HEK293 (cell line): ENCODE data around the gene DYNLRB1.
"Not testable (repeated sequence)": the region's sequence is repeated elsewhere in the genome, so short reads cannot be mapped to it uniquely, and the experiment has no call there.

Experiments
- CTCF ChIA-PET: fragments of 350-600 bp; formaldehyde crosslinking; extraction: SDS; loops from one replicate; lab custom pipeline; 2021; ENCODE audit warnings: antibody characterized with exemption; lab: Yijun Ruan, JAX
- POLR2A ChIA-PET: fragments of 300-600 bp; formaldehyde crosslinking; extraction: SDS; loops from one replicate; lab custom pipeline; 2020; ENCODE audit warnings: antibody characterized with exemption, inconsistent platforms; lab: Yijun Ruan, JAX
- H3K27ac ChIP-seq: fragments of 200-500 bp; sonication (Bioruptor generic); 2 replicates; pipeline ENCODE4 v1.5.1; 2014; ENCODE audit warnings: low read depth, low read length, control low read depth, inconsistent platforms; ENCODE audit errors: extremely low read depth
- H3K36me3 ChIP-seq, 2 experiments: fragments of 200-500 bp in 1 of 2; sonication (Bioruptor generic) in 1 of 2; 1 replicate in 1 of 2; 2 replicates in 1 of 2; pipeline ENCODE4 v1.5.1; 2014 to 2017; ENCODE audit warnings: inconsistent platforms in 2 of 2, low read length in 2 of 2; ENCODE audit not compliant: control insufficient read depth in 2 of 2, insufficient read depth in 1 of 2
- H3K4me1 ChIP-seq: fragments of 200-500 bp; sonication (Bioruptor generic); 2 replicates; pipeline ENCODE4 v1.5.1; 2014; ENCODE audit warnings: mild to moderate bottlenecking, low read length, inconsistent platforms; ENCODE audit not compliant: control insufficient read depth, insufficient read depth
- H3K4me3 ChIP-seq: 2 replicates; pipeline ENCODE4 v1.5.1; 2011; ENCODE audit warnings: low read depth, mild to moderate bottlenecking, control low read depth, low read length, moderate library complexity
- H3K9me3 ChIP-seq: fragments of 200-500 bp; sonication (Bioruptor generic); 2 replicates; pipeline ENCODE4 v1.5.1; 2014; ENCODE audit warnings: low read depth, low read length, inconsistent platforms; ENCODE audit not compliant: control insufficient read depth, insufficient read depth
- IKZF3 ChIP-seq: fragments of 450-650 bp; IDR thresholded peaks from 2 replicates; pipeline ENCODE4 v1.5.0; 2018; ENCODE audit warnings: missing biosample characterization, mild to moderate bottlenecking, missing genetic modification characterization, moderate library complexity
- KLF10 ChIP-seq: fragments of 450-650 bp; IDR thresholded peaks from 2 replicates; pipeline ENCODE4 v1.5.1; 2018; ENCODE audit warnings: missing biosample characterization, mild to moderate bottlenecking, missing genetic modification characterization
- KLF16 ChIP-seq: fragments of 450-650 bp; formaldehyde crosslinking; IDR thresholded peaks from 2 replicates; pipeline ENCODE4 v1.5.1; 2017; ENCODE audit warnings: missing biosample characterization, missing genetic modification characterization
- OSR2 ChIP-seq: fragments of 450-650 bp; formaldehyde crosslinking; IDR thresholded peaks from 2 replicates; pipeline ENCODE4 v1.5.1; 2016; ENCODE audit warnings: missing biosample characterization, missing genetic modification characterization
- SP7 ChIP-seq: fragments of 450-650 bp; formaldehyde crosslinking; IDR thresholded peaks from 2 replicates; pipeline ENCODE4 v1.5.1; 2016; ENCODE audit warnings: missing biosample characterization, missing genetic modification characterization
- WT1 ChIP-seq: fragments of 450-650 bp; formaldehyde crosslinking; IDR thresholded peaks from 2 replicates; pipeline ENCODE4 v1.5.1; 2016; ENCODE audit warnings: missing biosample characterization, missing genetic modification characterization
- YY2 ChIP-seq: fragments of 450-650 bp; formaldehyde crosslinking; IDR thresholded peaks from 2 replicates; pipeline ENCODE4 v1.5.1; 2016; ENCODE audit warnings: missing biosample characterization, missing genetic modification characterization
- ZBTB6 ChIP-seq: fragments of 450-650 bp; formaldehyde crosslinking; IDR thresholded peaks from 2 replicates; pipeline ENCODE4 v1.5.1; 2017; ENCODE audit warnings: missing biosample characterization, missing genetic modification characterization
- ZEB2 ChIP-seq: fragments of 450-650 bp; formaldehyde crosslinking; IDR thresholded peaks from 2 replicates; pipeline ENCODE4 v1.5.1; 2016; ENCODE audit warnings: missing biosample characterization, missing genetic modification characterization
- ZNF24 ChIP-seq: fragments of 450-650 bp; formaldehyde crosslinking; IDR thresholded peaks from 2 replicates; pipeline ENCODE4 v1.5.1; 2016; ENCODE audit warnings: missing biosample characterization, missing genetic modification characterization
- ZNF335 ChIP-seq: fragments of 450-650 bp; formaldehyde crosslinking; conservative IDR thresholded peaks from 2 replicates; pipeline ENCODE4 v1.5.1; 2016; ENCODE audit warnings: missing biosample characterization, missing genetic modification characterization
- ZNF354C ChIP-seq: fragments of 450-650 bp; formaldehyde crosslinking; IDR thresholded peaks from 2 replicates; pipeline ENCODE4 v1.5.1; 2016; ENCODE audit warnings: missing biosample characterization, missing genetic modification characterization, low read depth, borderline replicate concordance
- ZNF362 ChIP-seq: fragments of 450-650 bp; formaldehyde crosslinking; IDR thresholded peaks from 2 replicates; pipeline ENCODE4 v1.5.1; 2016; ENCODE audit warnings: missing biosample characterization, missing genetic modification characterization
- ZNF366 ChIP-seq: fragments of 450-650 bp; formaldehyde crosslinking; conservative IDR thresholded peaks from 2 replicates; pipeline ENCODE4 v1.5.1; 2016; ENCODE audit warnings: missing biosample characterization, missing genetic modification characterization
- ZNF394 ChIP-seq: fragments of 450-650 bp; formaldehyde crosslinking; IDR thresholded peaks from 2 replicates; pipeline ENCODE4 v1.5.1; 2016; ENCODE audit warnings: missing biosample characterization, missing genetic modification characterization, mild to moderate bottlenecking, moderate library complexity, borderline replicate concordance
- ZNF600 ChIP-seq: fragments of 450-650 bp; formaldehyde crosslinking; IDR thresholded peaks from 2 replicates; pipeline ENCODE4 v1.5.1; 2016; ENCODE audit warnings: missing biosample characterization, missing genetic modification characterization
- ZNF623 ChIP-seq: fragments of 450-650 bp; formaldehyde crosslinking; IDR thresholded peaks from 2 replicates; pipeline ENCODE4 v1.5.1; 2016; ENCODE audit warnings: missing biosample characterization, missing genetic modification characterization
- ZNF660 ChIP-seq: fragments of 450-650 bp; IDR thresholded peaks from 2 replicates; pipeline ENCODE4 v1.5.1; 2018; ENCODE audit warnings: missing biosample characterization, mild to moderate bottlenecking, missing genetic modification characterization
- ZSCAN5A ChIP-seq: fragments of 450-650 bp; formaldehyde crosslinking; IDR thresholded peaks from 2 replicates; pipeline ENCODE4 v1.5.1; 2016; ENCODE audit warnings: missing biosample characterization, missing genetic modification characterization
- TF ChIP-seq, protein P1 (sequence below): fragments of 450-650 bp; formaldehyde crosslinking; IDR thresholded peaks from 2 replicates; pipeline ENCODE4 v1.5.1; 2016; ENCODE audit warnings: missing biosample characterization, missing genetic modification characterization

DYNLRB1 gene

DNA sequence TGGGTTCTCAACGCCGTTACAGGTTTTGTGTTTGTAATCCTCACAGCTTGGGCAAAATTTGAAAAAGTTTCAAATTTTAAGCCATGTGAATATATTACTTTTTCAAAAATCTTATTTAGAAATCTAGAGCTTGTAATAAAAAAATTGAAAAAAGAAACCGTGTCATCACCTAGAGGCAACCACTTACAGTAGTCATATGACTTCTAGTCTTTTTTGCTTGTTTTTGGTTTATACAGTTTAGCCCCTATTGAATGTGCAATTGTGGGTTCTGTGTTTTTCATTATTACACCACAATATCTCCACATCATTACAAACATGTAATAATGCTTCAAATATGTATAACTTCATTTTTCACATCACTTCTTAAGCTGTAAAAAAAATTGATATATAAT is 888 bp downstream of the DYNLRB1 start:
- H3K4me1 ChIP-seq = no peaks in the 10 kb centered on the region
- TF ChIP-seq ZNF362 (tag by site-specific recombination) = 0 out of 2 replicates have a peak, but pooled peaks have one; percentile 24
- 0 out of 2 replicates have a peak, but pooled peaks have one; percentile 3 for TF ChIP-seq KLF10
- TF ChIP-seq OSR2 = no peak
- CTCF ChIA-PET = interaction anchor here (1.0 to 6.5 kb wide), 4 partner anchors 8 to 204 kb away, joined by 3 to 57 read pairs (median 6); no protein-coding TSS in a partner anchor
- peak overlapping the region; percentile 80 for H3K4me3 ChIP-seq
- no peaks in the 10 kb centered on the region for H3K9me3 ChIP-seq
- peak overlapping the region; percentile 87 for H3K27ac ChIP-seq
- POLR2A ChIA-PET = interaction anchor here (2.4 to 3.4 kb wide), 4 partner anchors 9 to 215 kb away, joined by 17 to 20 read pairs (median 18); partner anchors contain the start of genes AHCY and ITCH
- H3K36me3 ChIP-seq = peaks cover 0 to 28% of the 10 kb centered on the region in 2 experiments; a peak in 2 of 3 replicates

- H3K27ac ChIP-seq, POLR2A ChIA-PET, H3K4me1 ChIP-seq, H3K9me3 ChIP-seq, H3K4me3 ChIP-seq: not testable (repeated sequence)
- CTCF ChIA-PET = interaction anchor here (6.5 kb wide), 1 partner anchor 206 kb away, joined by 57 read pairs; no protein-coding TSS in a partner anchor
- H3K36me3 ChIP-seq = peaks cover 0 to 21% of the 10 kb centered on the region in 2 experiments; a peak in 2 of 3 replicates
Observed at GRCh38 chr20:34518863-34519262, 2.6 kb downstream of the DYNLRB1 start.

DNA sequence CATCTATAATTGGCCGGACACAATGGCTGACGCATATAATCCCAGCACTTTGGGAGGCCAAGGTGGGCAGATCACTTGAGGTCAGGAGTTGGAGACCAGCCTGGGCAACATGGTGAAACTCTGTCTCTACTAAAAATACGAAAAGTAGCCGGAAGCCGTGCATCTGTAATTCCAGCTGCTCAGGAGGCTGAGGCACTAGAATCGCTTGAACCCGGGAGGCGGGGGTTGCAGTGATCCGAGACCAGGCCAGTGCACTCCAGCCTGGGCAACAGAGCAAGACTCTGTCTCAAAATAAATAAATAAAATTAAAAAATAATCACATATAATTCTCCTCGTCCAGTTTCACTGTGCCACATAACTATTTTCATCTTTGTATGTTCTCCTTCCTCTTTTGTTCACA is 3.6 kb downstream of the DYNLRB1 start:
- H3K9me3 ChIP-seq, H3K27ac ChIP-seq, H3K4me3 ChIP-seq, POLR2A ChIA-PET, H3K4me1 ChIP-seq: not testable (repeated sequence)
- H3K36me3 ChIP-seq = peaks cover 0 to 25% of the 10 kb centered on the region in 2 experiments; a peak in 2 of 3 replicates
- CTCF ChIA-PET = interaction anchor here (0.6 to 6.5 kb wide), 2 partner anchors 25 to 207 kb away, joined by 5 to 57 read pairs; no protein-coding TSS in a partner anchor

DNA sequence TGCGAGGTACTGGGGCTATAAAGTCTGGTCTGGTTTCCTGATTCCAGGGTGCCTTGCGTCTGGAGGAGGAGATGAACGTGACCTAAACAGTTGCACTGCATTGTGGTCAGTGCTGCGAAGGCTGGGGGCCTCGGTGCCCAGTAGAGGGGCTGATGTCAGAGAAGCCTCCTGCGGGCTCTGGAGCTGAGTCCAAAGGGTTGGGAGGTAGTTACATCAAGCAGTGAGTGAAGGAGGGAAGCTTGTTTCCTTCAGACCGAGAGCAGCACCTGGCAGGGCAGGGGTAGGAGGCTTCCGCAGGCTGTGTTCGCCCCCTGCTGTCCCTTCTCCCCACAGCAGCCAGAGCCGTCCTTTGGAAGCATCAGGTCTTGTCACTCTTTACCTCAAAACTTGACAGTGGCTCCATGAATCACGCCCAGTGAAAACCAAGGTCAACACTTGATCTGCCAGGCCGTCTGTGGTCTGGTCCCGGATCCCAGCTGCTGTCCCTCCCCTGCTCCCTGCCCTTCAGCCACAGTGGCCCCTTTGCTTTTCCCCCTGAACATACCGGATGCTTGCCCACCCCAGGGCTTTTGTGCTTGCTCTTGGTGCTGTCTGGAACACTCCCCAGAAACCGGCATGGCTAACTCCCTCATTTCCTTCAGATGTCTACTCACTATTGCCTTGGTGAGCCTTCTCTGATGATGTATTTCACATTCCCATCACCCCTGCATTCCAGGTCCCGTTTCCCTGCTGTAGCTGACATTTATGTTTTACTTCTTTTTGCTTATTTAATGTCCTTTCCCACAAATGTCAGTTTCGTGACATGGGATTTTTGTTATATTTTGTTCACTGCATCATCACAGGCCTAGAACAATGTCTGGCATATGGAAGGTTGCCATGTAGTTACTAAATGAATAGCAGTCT is 7.0 kb downstream of the DYNLRB1 start:
- H3K4me1 ChIP-seq = peaks cover 9% of the 10 kb centered on the region
- ChIA-PET POLR2A (interaction anchor here (1.0 kb wide), 2 partner anchors 160 to 209 kb away, joined by 3 to 5 read pairs; partner anchors contain the start of gene ITCH), CTCF (interaction anchor here (0.5 to 7.7 kb wide), 29 partner anchors 9 to 337 kb away, joined by 3 to 116 read pairs (median 4); partner anchors contain the start of gene ITCH)
- H3K27ac ChIP-seq = no peak overlapping the region
- H3K4me3 ChIP-seq = no peak overlapping the region
- H3K9me3 ChIP-seq = no peaks in the 10 kb centered on the region
- peaks cover 0 to 55% of the 10 kb centered on the region in 2 experiments; a peak in 2 of 3 replicates for H3K36me3 ChIP-seq
- TF ChIP-seq ZNF394 = no peak; the same call in 1 of the 2 replicates
- TF ChIP-seq ZSCAN5A (tag by site-specific recombination) = no peak
- TF ChIP-seq WT1 = 0 out of 2 replicates have a peak, but pooled peaks have one; percentile 18
- TF ChIP-seq ZNF354C (tag by site-specific recombination) = no peak
- peak; percentile 57; the same call in 1 of the 2 replicates for TF ChIP-seq IKZF3
- TF ChIP-seq, protein P1, sequence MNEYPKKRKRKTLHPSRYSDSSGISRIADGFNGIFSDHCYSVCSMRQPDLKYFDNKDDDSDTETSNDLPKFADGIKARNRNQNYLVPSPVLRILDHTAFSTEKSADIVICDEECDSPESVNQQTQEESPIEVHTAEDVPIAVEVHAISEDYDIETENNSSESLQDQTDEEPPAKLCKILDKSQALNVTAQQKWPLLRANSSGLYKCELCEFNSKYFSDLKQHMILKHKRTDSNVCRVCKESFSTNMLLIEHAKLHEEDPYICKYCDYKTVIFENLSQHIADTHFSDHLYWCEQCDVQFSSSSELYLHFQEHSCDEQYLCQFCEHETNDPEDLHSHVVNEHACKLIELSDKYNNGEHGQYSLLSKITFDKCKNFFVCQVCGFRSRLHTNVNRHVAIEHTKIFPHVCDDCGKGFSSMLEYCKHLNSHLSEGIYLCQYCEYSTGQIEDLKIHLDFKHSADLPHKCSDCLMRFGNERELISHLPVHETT (tag by site-specific recombination) = 0 out of 2 replicates have a peak, but pooled peaks have one; percentile 32
- TF ChIP-seq SP7 (tag by site-specific recombination) = peak; percentile 43; the same call in 1 of the 2 replicates
- peak; percentile 48; the same call in 1 of the 2 replicates for TF ChIP-seq ZEB2 (tag by site-specific recombination)
- no peak for TF ChIP-seq ZNF335 (tag by site-specific recombination)
- TF ChIP-seq YY2 (tag by site-specific recombination) = no peak
- TF ChIP-seq ZNF600 (tag by site-specific recombination) = peak; percentile 94
- peak; percentile 40; the same call in 1 of the 2 replicates for TF ChIP-seq ZNF24 (tag by site-specific recombination)
- peak; percentile 15; the same call in 1 of the 2 replicates for TF ChIP-seq ZNF623 (tag by site-specific recombination)
- TF ChIP-seq KLF16 (tag by site-specific recombination) = no peak
- TF ChIP-seq ZNF660 (tag by site-specific recombination) = 0 out of 2 replicates have a peak, but pooled peaks have one; percentile 39
- TF ChIP-seq ZNF366 (tag by site-specific recombination) = peak; percentile 71
- TF ChIP-seq ZBTB6 (tag by site-specific recombination) = no peak
